Measurements from ENCODE around the gene ZNF525.

Gene ZNF525

DNA sequence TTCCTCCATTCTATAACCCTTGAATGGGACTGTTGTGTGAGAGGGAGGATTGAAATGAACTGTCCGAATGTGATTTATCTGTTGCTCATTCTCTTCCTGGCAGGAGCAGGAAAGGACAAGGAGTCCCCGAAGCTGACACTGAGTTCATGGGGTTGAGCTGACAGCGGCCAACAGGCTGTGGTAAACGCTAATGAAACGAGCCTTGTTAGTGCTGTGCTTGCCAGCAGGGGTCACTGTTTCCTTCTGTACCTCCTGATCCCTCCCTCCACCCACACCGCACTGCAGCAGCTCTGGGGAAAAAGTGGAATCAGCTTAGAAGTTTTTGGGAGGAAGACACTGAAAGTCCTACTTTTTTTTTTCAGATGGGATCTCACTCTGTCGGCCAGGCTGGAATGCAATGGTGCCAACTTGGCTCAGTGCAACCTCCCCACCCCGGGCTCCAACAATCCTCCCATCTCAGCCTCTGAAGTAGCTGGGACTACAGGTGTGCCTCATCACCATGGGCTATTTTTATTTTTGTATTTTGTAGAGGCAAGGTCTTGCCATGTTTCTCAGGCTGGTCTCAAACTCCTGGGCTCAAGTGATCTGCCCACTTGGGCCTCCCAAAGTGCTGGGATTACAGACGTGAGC lies 59.6 kb downstream of the ZNF525 start:
- Histone ChIP-seq H3K4me1 (ENCODE audit: control insufficient read depth in 1 of 2, insufficient read depth in 2 of 2, low read length in 2 of 2) (no peaks in the 10 kb centered on the region), H3K9ac (ENCODE audit: low read depth in 1 of 2, low read length in 2 of 2) (no peak overlapping the region), H3K4me3 (ENCODE audit: low read depth in 1 of 2, low read length in 2 of 2) (no peak overlapping the region), H3K27ac (ENCODE audit: low read depth, low read length) (no peak overlapping the region), H3K27me3 (ENCODE audit: control insufficient read depth in 1 of 2, insufficient read depth in 2 of 2, low read length in 2 of 2) (no peaks in the 10 kb centered on the region), H3K36me3 (ENCODE audit: control insufficient read depth in 1 of 2, insufficient read depth in 2 of 2, low read length in 2 of 2) (no peaks in the 10 kb centered on the region), H3K9me3 (ENCODE audit: control insufficient read depth in 1 of 2, low read length in 2 of 2) (no peaks in the 10 kb centered on the region)

DNA sequence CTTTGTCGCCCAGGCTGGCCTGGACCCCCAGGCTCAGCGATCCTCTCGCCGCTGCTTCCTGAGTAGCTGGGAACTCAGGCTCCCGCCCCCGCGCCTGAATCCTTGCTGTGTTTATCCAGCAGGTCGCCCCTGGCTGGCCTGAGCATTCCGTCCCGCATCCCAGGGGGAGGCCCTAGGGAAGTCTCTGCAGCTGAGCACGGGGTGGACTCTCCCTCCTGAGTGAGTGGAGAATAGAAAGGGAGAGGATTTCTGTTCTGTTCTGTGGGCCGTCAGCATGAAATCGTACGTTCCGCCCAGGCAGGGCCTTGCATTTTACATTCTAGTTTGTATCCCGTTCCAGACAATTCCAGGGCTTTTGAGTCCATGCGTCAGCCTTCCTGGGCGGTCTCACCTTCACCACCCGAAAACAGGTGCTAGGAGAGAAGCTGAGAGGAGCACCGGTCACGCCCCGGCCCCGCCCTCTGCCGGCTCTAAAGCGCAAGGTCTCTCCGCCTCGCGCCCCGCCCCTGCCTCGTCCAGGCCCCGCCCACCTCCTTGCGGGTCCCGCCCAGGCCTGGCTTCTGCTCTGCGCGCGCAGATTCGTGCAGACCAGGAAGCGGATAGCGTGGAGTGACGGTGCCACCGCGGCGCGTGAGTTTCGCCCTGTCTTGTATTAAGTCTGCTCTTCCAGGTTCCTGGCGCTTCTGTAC lies 66.0 kb downstream of the ZNF525 start, which contains the start of gene ZNF761:
ZNF761 (plus strand) TSS at position 586 of the 689 bp plus-strand sequence. CDS start 15,285 bp downstream, outside the sequence.
- Histone ChIP-seq H3K4me3 (ENCODE audit: low read depth in 1 of 2, low read length in 2 of 2) (peak within 1 kb of the TSS; percentile 79 to 92), H3K9me3 (ENCODE audit: control insufficient read depth in 1 of 2, low read length in 2 of 2) (peaks cover 2% of the 10 kb centered on the region in 2 donors), H3K27me3 (ENCODE audit: control insufficient read depth in 1 of 2, insufficient read depth in 2 of 2, low read length in 2 of 2) (no peaks in the 10 kb centered on the region), H3K27ac (ENCODE audit: low read depth, low read length) (peak within 1 kb of the TSS; percentile 60), H3K36me3 (ENCODE audit: control insufficient read depth in 1 of 2, insufficient read depth in 2 of 2, low read length in 2 of 2) (peaks cover 4 to 22% of the 10 kb centered on the region in 2 donors), H3K9ac (ENCODE audit: low read depth in 1 of 2, low read length in 2 of 2) (peak within 1 kb of the TSS; percentile 84 to 86), H3K4me1 (ENCODE audit: control insufficient read depth in 1 of 2, insufficient read depth in 2 of 2, low read length in 2 of 2) (peaks cover 0 to 15% of the 10 kb centered on the region in 2 donors)

DNA sequence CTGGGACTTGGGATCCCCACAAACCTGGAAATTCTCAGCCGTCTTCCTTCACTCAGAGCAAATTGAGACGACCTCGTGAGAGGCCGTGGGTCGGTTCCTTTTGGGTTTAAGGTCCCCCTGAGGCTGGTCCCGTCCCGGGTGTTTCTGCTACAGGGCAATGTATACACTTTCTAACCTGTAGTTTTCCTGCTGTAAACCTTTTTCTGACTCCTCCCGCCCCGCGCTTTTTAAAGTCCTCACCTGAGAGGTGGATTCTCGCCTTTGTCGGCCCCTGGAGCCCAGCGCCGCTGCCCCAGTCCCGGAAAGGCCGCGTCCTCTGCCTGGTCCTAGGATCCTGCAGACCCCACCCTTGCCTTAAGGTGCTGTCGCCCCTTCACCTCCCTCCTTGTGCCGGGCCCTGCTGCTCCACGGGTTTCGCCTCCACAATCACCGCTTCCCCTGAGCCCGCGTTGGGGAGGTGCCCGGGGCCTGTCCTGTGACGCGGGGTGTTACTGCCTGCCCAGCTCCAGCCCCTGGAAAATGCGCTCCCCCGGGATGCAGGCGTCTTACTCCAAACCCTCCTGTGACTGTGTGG lies 66.7 kb downstream of the ZNF525 start:
- no peaks in the 10 kb centered on the region for H3K27me3 ChIP-seq (ENCODE audit: control insufficient read depth in 1 of 2, insufficient read depth in 2 of 2, low read length in 2 of 2)
- peaks cover 0 to 15% of the 10 kb centered on the region in 2 donors for H3K4me1 ChIP-seq (ENCODE audit: control insufficient read depth in 1 of 2, insufficient read depth in 2 of 2, low read length in 2 of 2)
- H3K36me3 ChIP-seq (ENCODE audit: control insufficient read depth in 1 of 2, insufficient read depth in 2 of 2, low read length in 2 of 2): peaks cover 7 to 22% of the 10 kb centered on the region in 2 donors
- peak overlapping the region; percentile 60 for H3K27ac ChIP-seq (ENCODE audit: low read depth, low read length)
- peaks cover 2 to 3% of the 10 kb centered on the region in 2 donors for H3K9me3 ChIP-seq (ENCODE audit: control insufficient read depth in 1 of 2, low read length in 2 of 2)
- H3K9ac ChIP-seq (ENCODE audit: low read depth in 1 of 2, low read length in 2 of 2): peak overlapping the region; percentile 84 to 86
- H3K4me3 ChIP-seq (ENCODE audit: low read depth in 1 of 2, low read length in 2 of 2): peak overlapping the region; percentile 79 to 92

Measured in duodenal mucosa (tissue), 2 donors.